Psoas muscle (tissue), 8 donors: ENCODE results near the gene PAN3. TPM values are rescaled to one million over a fixed set of nuclear protein-coding genes. Genes with fewer than 3 reads are reported as not detected.

Experiments used
- ATAC-seq, 4 donors: fragments of 200-7000 bp; cut with Tn5 transposase; one replicate each; pipeline ENCODE4 v1.9.1; 2020; ENCODE audit warnings: moderate library complexity in 3 of 4, mild to moderate bottlenecking in 2 of 4
- DNase-seq, 2 donors: peaks; one replicate each; pipeline ENCODE4 v3.0.0-alpha.2; 2020
- H3K27ac ChIP-seq: fragments of 200-600 bp; one replicate; pipeline ENCODE4 v1.8.0; 2022
- H3K27me3 ChIP-seq, 3 donors: fragments of 200-600 bp in 1 of 3; one replicate each; pipeline versions ENCODE4 v1.6.1 to v1.8.0; 2013 to 2022; ENCODE audit warnings: low read length in 2 of 3, mild to moderate bottlenecking in 2 of 3, moderate library complexity in 1 of 3; ENCODE audit not compliant: insufficient read depth in 3 of 3
- H3K36me3 ChIP-seq, 2 donors: fragments of 200-600 bp in 1 of 2; one replicate each; pipeline versions ENCODE4 v1.6.1 to v1.8.0; 2013 to 2022; ENCODE audit warnings: low read depth in 1 of 2, mild to moderate bottlenecking in 1 of 2, moderate library complexity in 1 of 2; ENCODE audit not compliant: insufficient read depth in 1 of 2
- H3K4me1 ChIP-seq: fragments of 200-600 bp; one replicate; pipeline ENCODE4 v1.8.0; 2022
- H3K4me3 ChIP-seq: fragments of 200-600 bp; one replicate; pipeline ENCODE4 v1.8.0; 2022; ENCODE audit warnings: mild to moderate bottlenecking
- H3K9me3 ChIP-seq: fragments of 200-600 bp; one replicate; pipeline ENCODE4 v1.8.0; 2022
- CTCF ChIP-seq: fragments of 200-600 bp; IDR thresholded peaks from one replicate; pipeline ENCODE4 v1.8.0; 2022; ENCODE audit warnings: antibody characterized with exemption
- WGBS, 3 donors: extraction: QIAGEN DNeasy Blood & Tissue Kit; methylation state at CpG; one replicate each; pipeline versions ENCODE4 v1.1.6 to v1.1.7; 2013; 5-methylcytosine and 5-hydroxymethylcytosine counted together
- intact Hi-C, 2 donors: fragments of 100-400 bp; cut with DNase I; formaldehyde crosslinking; loops; one replicate each; pipeline versions ENCODE4 v1.11.0 to v1.14.2; 2022
- polyA plus RNA-seq, 3 donors: library from polyadenylated mRNA; stranded (reverse); fragments of 200-250 nt; gene quantifications; one replicate each; pipeline ENCODE4 v1.2.3, GENCODE V29; 2013
- total RNA-seq, 4 donors: library from RNA; stranded (reverse); fragmentation: NEBNext Ultra II Directional in 2 of 4; extraction: Animal tissue kit (Norgen Biotek cat#: 25700) in 2 of 4; gene quantifications; one replicate each; pipeline versions ENCODE4 v1.2.1 to v1.2.4, GENCODE V29; 2021 to 2023
- donor health status: healthy with polysubstance abuse.
- donor health status: DM: no; HTN: no; CAD: no; lungs with moderate emphysema.
- donor health status: Bipolar disorder and iron deficiency.
- donor health status: healthy.
- donor health status: DM: yes; HTN: yes; CAD: no.
- donor health status: DM: no; HTN: no; CAD: no.
- donor health status: DM: no; HTN: no; CAD: no.
- donor health status: DM: yes; HTN: yes; CAD: no.

The PAN3 gene
- total and polyA plus RNA-seq, 7 donors: 2.3 to 9.0 (median 5.9) TPM

GRCh38 chr13:28252547-28252946 is 114.2 kb downstream of the PAN3 start:
- no peak for DNase-seq
- intact Hi-C loops: no loop called here
- 93 to 98% (median 98%) methylated on average over 1 of the region's 1 CpG for WGBS, 3 donors
- Histone ChIP-seq H3K27me3 (no peaks in the 10 kb centered on the region), H3K36me3 (peaks cover 2 to 14% of the 10 kb centered on the region in 2 donors), H3K4me1 (no peaks in the 10 kb centered on the region), H3K27ac (no peak overlapping the region), H3K9me3 (no peaks in the 10 kb centered on the region), H3K4me3 (no peak overlapping the region)
- no peak for TF ChIP-seq CTCF
- no peak for ATAC-seq

- WGBS, 3 donors: 96 to 97% (median 96%) methylated on average over 4 of the region's 4 CpGs
- H3K36me3 ChIP-seq: peaks cover 2 to 47% of the 10 kb centered on the region in 2 donors
- no peaks in the 10 kb centered on the region for H3K9me3 ChIP-seq
- no peak for TF ChIP-seq CTCF
- intact Hi-C loops: no loop called here
- no peak for DNase-seq
- no peaks in the 10 kb centered on the region for H3K27me3 ChIP-seq
- H3K27ac ChIP-seq: no peak overlapping the region
- no peak overlapping the region for H3K4me3 ChIP-seq
- H3K4me1 ChIP-seq: no peaks in the 10 kb centered on the region
- ATAC-seq: no peak
Observed at GRCh38 chr13:28257305-28257704, 119.0 kb downstream of the PAN3 start.

GRCh38 chr13:28258417-28258816 is 120.1 kb downstream of the PAN3 start:
- H3K27ac ChIP-seq: no peak overlapping the region
- intact Hi-C loops: no loop called here
- DNase-seq (no peak), ATAC-seq (no peak)
- H3K27me3 ChIP-seq: no peaks in the 10 kb centered on the region
- 84 to 85% (median 85%) methylated on average over 3 of the region's 3 CpGs for WGBS, 3 donors
- H3K4me3 ChIP-seq: no peak overlapping the region
- H3K9me3 ChIP-seq: no peaks in the 10 kb centered on the region
- H3K4me1 ChIP-seq: no peaks in the 10 kb centered on the region
- no peak for TF ChIP-seq CTCF
- peaks cover 2 to 58% of the 10 kb centered on the region in 2 donors for H3K36me3 ChIP-seq

- Histone ChIP-seq H3K27me3 (no peaks in the 10 kb centered on the region), H3K4me3 (no peak overlapping the region), H3K4me1 (no peaks in the 10 kb centered on the region), H3K27ac (no peak overlapping the region), H3K36me3 (peaks cover 3 to 68% of the 10 kb centered on the region in 2 donors), H3K9me3 (no peaks in the 10 kb centered on the region)
- no peak for ATAC-seq
- WGBS, 3 donors: 90 to 92% (median 92%) methylated on average over 4 of the region's 4 CpGs
- no peak for DNase-seq
- intact Hi-C loops: no loop called here
- TF ChIP-seq CTCF: no peak
Observed at GRCh38 chr13:28267497-28267896, 129.2 kb downstream of the PAN3 start.

- intact Hi-C loops: no loop called here
- no peak for TF ChIP-seq CTCF
- H3K9me3 ChIP-seq: no peaks in the 10 kb centered on the region
- DNase-seq (no peak), ATAC-seq (no peak)
- peaks cover 3 to 68% of the 10 kb centered on the region in 2 donors for H3K36me3 ChIP-seq
- H3K4me3 ChIP-seq: no peak overlapping the region
- no peaks in the 10 kb centered on the region for H3K4me1 ChIP-seq
- no peaks in the 10 kb centered on the region for H3K27me3 ChIP-seq
- no peak overlapping the region for H3K27ac ChIP-seq
Observed at GRCh38 chr13:28268800-28269223, 130.5 kb downstream of the PAN3 start.
